HG03039 (cell line): ENCODE data around the gene ZNRD2.

Experiments
- ATAC-seq: cut with Tn5 transposase; IDR thresholded peaks from one replicate; pipeline ENCODE4 v1.9.1; 2021; ENCODE audit warnings: mild to moderate bottlenecking, moderate library complexity; ENCODE audit not compliant: unreplicated experiment

ZNRD2 gene

GRCh38 chr11:65606876-65607613 lies 36.8 kb downstream of the ZNRD2 start:
- ATAC-seq: no peak

GRCh38 chr11:65607614-65608426 lies 37.5 kb downstream of the ZNRD2 start:
- no peak for ATAC-seq

- ATAC-seq: no peak
These were observed 39.0 kb downstream of the ZNRD2 start for GRCh38 chr11:65609229-65609628.

- no peak for ATAC-seq
These were observed 39.4 kb downstream of the ZNRD2 start for GRCh38 chr11:65609665-65610064.

- ATAC-seq: no peak
These were observed 40.1 kb downstream of the ZNRD2 start for GRCh38 chr11:65610404-65610803.

- ATAC-seq: no peak
These were observed 40.9 kb downstream of the ZNRD2 start for GRCh38 chr11:65611028-65611757.

GRCh38 chr11:65611758-65612603 lies 41.7 kb downstream of the ZNRD2 start:
- ATAC-seq: no peak

- ATAC-seq: no peak
These were observed 42.4 kb downstream of the ZNRD2 start for GRCh38 chr11:65612691-65613090.

GRCh38 chr11:65613091-65613928 lies 43.0 kb downstream of the ZNRD2 start:
- ATAC-seq: no peak

GRCh38 chr11:65615229-65615949 lies 45.1 kb downstream of the ZNRD2 start, which contains the start of gene PCNX3:
Gene PCNX3, plus strand, starts transcription at chr11:65615776. Its CDS starts 536 bp downstream, at chr11:65616312.
- peak; percentile 71 for ATAC-seq

- ATAC-seq: peak; percentile 0
These were observed 45.8 kb downstream of the ZNRD2 start for GRCh38 chr11:65615950-65616574.

GRCh38 chr11:65616575-65617001 lies 46.3 kb downstream of the ZNRD2 start:
- no peak for ATAC-seq

GRCh38 chr11:65617136-65617850 lies 47.0 kb downstream of the ZNRD2 start:
- no peak for ATAC-seq

GRCh38 chr11:65617990-65618751 lies 47.9 kb downstream of the ZNRD2 start:
- no peak for ATAC-seq

- no peak for ATAC-seq
These were observed 48.5 kb downstream of the ZNRD2 start for GRCh38 chr11:65618763-65619162.

- ATAC-seq: no peak
These were observed 49.1 kb downstream of the ZNRD2 start for GRCh38 chr11:65619281-65619928.

GRCh38 chr11:65620666-65621065 lies 50.4 kb downstream of the ZNRD2 start:
- ATAC-seq: no peak
